PC-3 (cell line): Measurements from ENCODE around the gene FOXC2. TPM values are rescaled to one million over a fixed set of nuclear protein-coding genes. Genes with fewer than 3 reads are reported as not detected.

Experiments
- ATAC-seq: fragments of 200-7000 bp; cut with Tn5 transposase; 2 replicates; pipeline ENCODE4 v1.9.1; 2020; ENCODE audit warnings: mild to moderate bottlenecking, moderate library complexity
- BruUV-seq: library from RNA; stranded (reverse); fragments of 400-500 nt; replicated peaks from 2 replicates; lab custom pipeline; 2021; lab: Mats Ljungman, UMichigan
- CTCF ChIA-PET: fragments of 300-600 bp; sonication (Branson Sonifier 250); formaldehyde crosslinking; loops from one replicate; lab custom pipeline; 2022; ENCODE audit warnings: antibody characterized with exemption; lab: Charles Lee
- POLR2A ChIA-PET: fragments of 300-600 bp; sonication (Branson Sonifier 250); formaldehyde crosslinking; loops from one replicate; lab custom pipeline; 2022; ENCODE audit warnings: antibody characterized with exemption; ENCODE audit not compliant: unreplicated experiment; lab: Charles Lee
- DNase-seq: peaks from one replicate; pipeline ENCODE4 v3.0.0-alpha.2; 2015
- H2AFZ ChIP-seq: fragments of 300-600 bp; sonication (generic); 2 replicates; pipeline ENCODE4 v1.6.0; 2016; ENCODE audit warnings: antibody characterized with exemption, low read length
- H3F3A ChIP-seq: fragments of 300-600 bp; sonication (generic); one replicate; pipeline ENCODE4 v1.6.0; 2017; ENCODE audit warnings: antibody characterized with exemption, low read length, control low read depth, mild to moderate bottlenecking; ENCODE audit not compliant: unreplicated experiment
- H3K27ac ChIP-seq: fragments of 300-600 bp; sonication (generic); 2 replicates; pipeline ENCODE4 v1.5.1; 2016; ENCODE audit warnings: mild to moderate bottlenecking, low read length
- H3K27me3 ChIP-seq: fragments of 300-600 bp; sonication (generic); 2 replicates; pipeline ENCODE4 v1.6.1; 2016; ENCODE audit warnings: low read length, mixed read lengths
- H3K36me3 ChIP-seq: fragments of 300-600 bp; sonication (generic); 2 replicates; pipeline ENCODE4 v1.6.1; 2016; ENCODE audit warnings: low read depth, mixed run types, low read length, mixed read lengths
- H3K4me1 ChIP-seq: fragments of 300-600 bp; sonication (generic); 2 replicates; pipeline ENCODE4 v1.5.1; 2016; ENCODE audit warnings: low read length; ENCODE audit not compliant: insufficient read depth
- H3K4me2 ChIP-seq: fragments of 300-600 bp; sonication (generic); 2 replicates; pipeline ENCODE4 v1.6.0; 2016; ENCODE audit warnings: low read length
- H3K4me3 ChIP-seq: fragments of 300-600 bp; sonication (generic); 2 replicates; pipeline ENCODE4 v1.5.1; 2016; ENCODE audit warnings: mild to moderate bottlenecking, low read length, mixed read lengths
- H3K79me2 ChIP-seq: fragments of 300-600 bp; sonication (generic); 2 replicates; pipeline ENCODE4 v1.6.1; 2017; ENCODE audit warnings: low read length, mixed read lengths
- H3K9ac ChIP-seq: fragments of 300-600 bp; sonication (generic); 2 replicates; pipeline ENCODE4 v1.6.0; 2016; ENCODE audit warnings: mild to moderate bottlenecking, low read length
- H3K9me2 ChIP-seq: fragments of 300-600 bp; sonication (generic); replicated peaks from 2 replicates; pipeline ENCODE4 v1.6.1; 2016; ENCODE audit warnings: mixed run types, low read length, mixed read lengths
- H3K9me3 ChIP-seq: fragments of 300-600 bp; sonication (generic); 2 replicates; pipeline ENCODE4 v1.6.1; 2016; ENCODE audit warnings: low read length, mixed read lengths
- H4K20me1 ChIP-seq: fragments of 300-600 bp; sonication (generic); 2 replicates; pipeline ENCODE4 v1.6.1; 2016; ENCODE audit warnings: low read length, mixed read lengths
- CTCF ChIP-seq: fragments of 300-600 bp; sonication (generic); conservative IDR thresholded peaks from 2 replicates; pipeline ENCODE4 v1.5.1; 2017; ENCODE audit warnings: antibody characterized with exemption, low read depth, mild to moderate bottlenecking, low read length
- EZH2 ChIP-seq: fragments of 300-600 bp; sonication (generic); IDR thresholded peaks from one replicate; pipeline ENCODE4 v1.6.1; 2017; ENCODE audit warnings: antibody characterized with exemption, mild to moderate bottlenecking, low read length; ENCODE audit not compliant: unreplicated experiment
- EZH2phosphoT487 ChIP-seq: fragments of 300-600 bp; sonication (generic); IDR thresholded peaks from 2 replicates; pipeline ENCODE4 v1.6.1; 2018; ENCODE audit warnings: mild to moderate bottlenecking, antibody characterized with exemption, low read length, borderline replicate concordance
- intact Hi-C: fragments of 100-400 bp; cut with micrococcal nuclease; formaldehyde crosslinking; loops from 2 replicates; pipeline ENCODE4 v1.9.0; 2023
- total RNA-seq: library from RNA; depleted of rRNA; stranded (reverse); fragments of >200 nt; gene quantifications from 2 replicates; pipeline ENCODE4 v1.2.3, GENCODE V29; 2014

Gene FOXC2
- total RNA-seq, 1 experiment from 2014 or later = not detected

GRCh38 chr16:86580063-86580790 is 13.6 kb downstream of the FOXC2 start:
- TF ChIP-seq CTCF (no peak), EZH2 (no peak), EZH2phosphoT487 (no peak)
- CTCF ChIA-PET = interaction anchor here (0.7 kb wide), 1 partner anchor 16 kb away, joined by 6 read pairs; no protein-coding TSS in a partner anchor
- no peaks in the 10 kb centered on the region for H3K36me3 ChIP-seq
- BruUV-seq = no TSS peak
- H3K4me2 ChIP-seq = no peak overlapping the region
- H3K4me3 ChIP-seq = no peak overlapping the region
- H3K27me3 ChIP-seq = no peaks in the 10 kb centered on the region
- H3K9me3 ChIP-seq = no peaks in the 10 kb centered on the region
- POLR2A ChIA-PET = no interaction called here
- H3F3A ChIP-seq = no peaks in the 10 kb centered on the region
- no peaks in the 10 kb centered on the region for H3K9me2 ChIP-seq
- H3K9ac ChIP-seq = no peak overlapping the region
- peaks cover 21% of the 10 kb centered on the region for H3K79me2 ChIP-seq
- no peak overlapping the region for H3K27ac ChIP-seq
- no peak overlapping the region for H2AFZ ChIP-seq
- DNase-seq = no peak
- H4K20me1 ChIP-seq = no peaks in the 10 kb centered on the region
- ATAC-seq = no peak
- intact Hi-C loops = no loop called here
- H3K4me1 ChIP-seq = peaks cover 28% of the 10 kb centered on the region

- no peak for DNase-seq
- no TSS peak for BruUV-seq
- ChIA-PET POLR2A (no interaction called here), CTCF (interaction anchor here (0.6 to 0.7 kb wide), 2 partner anchors 16 to 229 kb away, joined by 3 to 6 read pairs; no protein-coding TSS in a partner anchor)
- Histone ChIP-seq H3K9me2 (no peaks in the 10 kb centered on the region), H3K9ac (no peak overlapping the region), H3K79me2 (peaks cover 21% of the 10 kb centered on the region), H3K9me3 (no peaks in the 10 kb centered on the region), H3K4me3 (no peak overlapping the region), H2AFZ (no peak overlapping the region), H3K27ac (no peak overlapping the region), H3K27me3 (no peaks in the 10 kb centered on the region), H3K4me1 (peaks cover 29% of the 10 kb centered on the region), H3K36me3 (no peaks in the 10 kb centered on the region), H4K20me1 (no peaks in the 10 kb centered on the region), H3F3A (peaks cover 2% of the 10 kb centered on the region), H3K4me2 (no peak overlapping the region)
- ATAC-seq = no peak
- TF ChIP-seq CTCF (no peak), EZH2phosphoT487 (no peak), EZH2 (no peak)
- intact Hi-C loops = no loop called here
Observed at GRCh38 chr16:86580791-86581170, 14.2 kb downstream of the FOXC2 start.

GRCh38 chr16:86581458-86581857 is 14.8 kb downstream of the FOXC2 start:
- Histone ChIP-seq H3K79me2 (peaks cover 17% of the 10 kb centered on the region), H3K9me2 (no peaks in the 10 kb centered on the region), H2AFZ (no peak overlapping the region), H3K27me3 (no peaks in the 10 kb centered on the region), H3K4me1 (peaks cover 36% of the 10 kb centered on the region), H3F3A (peaks cover 5% of the 10 kb centered on the region), H3K27ac (no peak overlapping the region), H3K9ac (no peak overlapping the region), H4K20me1 (no peaks in the 10 kb centered on the region), H3K36me3 (no peaks in the 10 kb centered on the region), H3K4me3 (no peak overlapping the region), H3K4me2 (no peak overlapping the region), H3K9me3 (no peaks in the 10 kb centered on the region)
- no peak for TF ChIP-seq EZH2
- TF ChIP-seq EZH2phosphoT487 = no peak
- no peak for TF ChIP-seq CTCF
- BruUV-seq = no TSS peak
- no peak for ATAC-seq
- DNase-seq = no peak
- intact Hi-C loops = no loop called here
- POLR2A ChIA-PET = no interaction called here
- CTCF ChIA-PET = interaction anchor here (0.6 kb wide), 1 partner anchor 228 kb away, joined by 3 read pairs; no protein-coding TSS in a partner anchor
